HepG2 (cell line): ENCODE results near the gene PXMP2. TPM values are rescaled to one million over a fixed set of nuclear protein-coding genes. Genes with fewer than 3 reads are reported as not detected.

Source experiments
- ATF2 ChIP-seq: sonication (generic); formaldehyde crosslinking; IDR thresholded peaks from 2 replicates; pipeline ENCODE4 v1.4.0; 2020; ENCODE audit warnings: missing genetic modification reagents
- ATF4 ChIP-seq, 2 experiments: fragments of 450-650 bp in 1 of 2; sonication (generic) in 1 of 2; formaldehyde crosslinking; IDR thresholded peaks; 2 replicates each; pipeline versions ENCODE4 v1.5.0 to v1.8.0; 2020 to 2022; ENCODE audit warnings: mild to moderate bottlenecking in 1 of 2, missing genetic modification reagents in 1 of 2
- ATRX ChIP-seq: sonication (generic); formaldehyde crosslinking; IDR thresholded peaks from 2 replicates; pipeline ENCODE4 v1.4.0; 2020; ENCODE audit warnings: missing genetic modification reagents, borderline replicate concordance
- CBX5 ChIP-seq: sonication (generic); formaldehyde crosslinking; IDR thresholded peaks from 2 replicates; pipeline ENCODE4 v1.4.0; 2020; ENCODE audit warnings: missing genetic modification reagents, borderline replicate concordance
- FOXK2 ChIP-seq: fragments of 450-650 bp; IDR thresholded peaks from 2 replicates; pipeline ENCODE4 v1.6.1; 2016
- HES4 ChIP-seq: sonication (generic); formaldehyde crosslinking; IDR thresholded peaks from 2 replicates; pipeline ENCODE4 v1.9.0; 2021; ENCODE audit warnings: mild to moderate bottlenecking, missing genetic modification reagents, borderline replicate concordance
- HNRNPK ChIP-seq: fragments of 200-400 bp; formaldehyde crosslinking; IDR thresholded peaks from 2 replicates; pipeline ENCODE4 v1.6.1; 2018; ENCODE audit warnings: low read length, low read depth, moderate library complexity, mild to moderate bottlenecking; ENCODE audit not compliant: poor library complexity, severe bottlenecking
- MEIS2 ChIP-seq: sonication (generic); formaldehyde crosslinking; IDR thresholded peaks from 2 replicates; pipeline ENCODE4 v1.9.0; 2021; ENCODE audit warnings: mild to moderate bottlenecking, missing genetic modification reagents
- PCBP1 ChIP-seq: fragments of 200-400 bp; formaldehyde crosslinking; IDR thresholded peaks from 2 replicates; pipeline ENCODE4 v1.6.1; 2017; ENCODE audit warnings: mild to moderate bottlenecking, low read depth, low read length, borderline replicate concordance
- PCBP2 ChIP-seq: fragments of 200-400 bp; formaldehyde crosslinking; optimal IDR thresholded peaks from 2 replicates; pipeline ENCODE3; 2018; ENCODE audit warnings: low read length, low read depth; ENCODE audit not compliant: poor library complexity, severe bottlenecking
- RXRA ChIP-seq: sonication (generic); formaldehyde crosslinking; IDR thresholded peaks from 2 replicates; pipeline ENCODE4 v1.5.1; 2020; ENCODE audit warnings: missing genetic modification reagents
- ZMYM4 ChIP-seq: sonication (generic); formaldehyde crosslinking; IDR thresholded peaks from 2 replicates; pipeline ENCODE4 v1.8.1; 2023; ENCODE audit warnings: mild to moderate bottlenecking, missing genetic modification reagents
- ZNF749 ChIP-seq: sonication (generic); formaldehyde crosslinking; IDR thresholded peaks from 2 replicates; pipeline ENCODE4 v1.8.0; 2022; ENCODE audit warnings: mild to moderate bottlenecking, missing genetic modification reagents, moderate library complexity, borderline replicate concordance
- ZSCAN21 ChIP-seq: sonication (generic); formaldehyde crosslinking; IDR thresholded peaks from 2 replicates; pipeline ENCODE4 v1.8.0; 2022; ENCODE audit warnings: mild to moderate bottlenecking, missing genetic modification reagents, moderate library complexity, borderline replicate concordance
- polyA plus RNA-seq, 8 experiments: library from polyadenylated mRNA; depleted of rRNA in 3 of 8; stranded (reverse) in 7 of 8; unstranded in 1 of 8; fragments of >200 nt; fragmentation: Illumina TruSeq in 4 of 8; extraction: Trizol in 4 of 8; gene quantifications; 2 replicates each; pipeline versions ENCODE4 v1.2.1 to v1.2.3, GENCODE V29; 2011 to 2016; ENCODE audit warnings: low read depth in 4 of 8, missing spikeins in 1 of 8, mixed read lengths in 1 of 8; ENCODE audit not compliant: insufficient read depth in 1 of 8
- total RNA-seq, 5 experiments: library from RNA; depleted of rRNA; stranded (reverse); fragments of >200 nt; fragmentation: Illumina TruSeq; extraction: Trizol; gene quantifications; 2 replicates each; pipeline ENCODE4 v1.2.3, GENCODE V29; 2016; ENCODE audit warnings: low read depth in 1 of 5
- TF ChIP-seq, protein P1 (sequence below): fragments of 450-650 bp; IDR thresholded peaks from 2 replicates; pipeline ENCODE4 v1.6.1; 2017; ENCODE audit warnings: mild to moderate bottlenecking
- TF ChIP-seq, protein P2 (sequence below), 2 experiments: sonication (generic) in 1 of 2; formaldehyde crosslinking in 1 of 2; IDR thresholded peaks; 2 replicates each; pipeline versions ENCODE4 v1.4.0 to v1.6.1; 2018 to 2020; ENCODE audit warnings: missing genetic modification reagents in 2 of 2, borderline replicate concordance in 1 of 2, low read depth in 1 of 2, mild to moderate bottlenecking in 1 of 2, missing biosample characterization in 1 of 2
- TF ChIP-seq, protein P3 (sequence below): sonication (generic); formaldehyde crosslinking; IDR thresholded peaks from 2 replicates; pipeline ENCODE4 v1.4.0; 2020; ENCODE audit warnings: missing genetic modification reagents, borderline replicate concordance

Gene PXMP2
- total and polyA plus RNA-seq, 2 of the 13 experiments (the other 11 are each of a cell fraction or from before 2014, with no cell fraction given) = 25.5 to 42.9 TPM

DNA sequence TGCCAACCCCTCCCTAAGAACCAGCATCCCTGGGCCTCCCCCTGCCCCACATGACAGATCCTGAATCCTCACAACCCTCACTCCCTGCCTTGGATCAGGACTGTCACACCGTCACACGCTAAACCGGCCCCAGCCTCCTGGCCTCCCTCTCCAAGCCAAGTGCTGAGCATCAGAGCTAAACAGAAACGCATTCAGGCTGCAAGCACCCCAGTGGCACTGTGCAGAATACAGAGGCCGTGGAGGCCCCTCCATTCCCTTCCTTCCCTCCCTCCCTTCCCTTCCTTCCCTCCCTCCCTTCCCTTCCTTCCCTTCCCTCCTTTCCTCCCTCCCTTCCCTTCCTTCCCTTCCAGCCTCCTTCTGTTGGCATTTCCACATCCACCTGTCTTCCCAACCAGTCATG is 12.8 kb upstream of the PXMP2 start (continued):
- TF ChIP-seq, protein P1, sequence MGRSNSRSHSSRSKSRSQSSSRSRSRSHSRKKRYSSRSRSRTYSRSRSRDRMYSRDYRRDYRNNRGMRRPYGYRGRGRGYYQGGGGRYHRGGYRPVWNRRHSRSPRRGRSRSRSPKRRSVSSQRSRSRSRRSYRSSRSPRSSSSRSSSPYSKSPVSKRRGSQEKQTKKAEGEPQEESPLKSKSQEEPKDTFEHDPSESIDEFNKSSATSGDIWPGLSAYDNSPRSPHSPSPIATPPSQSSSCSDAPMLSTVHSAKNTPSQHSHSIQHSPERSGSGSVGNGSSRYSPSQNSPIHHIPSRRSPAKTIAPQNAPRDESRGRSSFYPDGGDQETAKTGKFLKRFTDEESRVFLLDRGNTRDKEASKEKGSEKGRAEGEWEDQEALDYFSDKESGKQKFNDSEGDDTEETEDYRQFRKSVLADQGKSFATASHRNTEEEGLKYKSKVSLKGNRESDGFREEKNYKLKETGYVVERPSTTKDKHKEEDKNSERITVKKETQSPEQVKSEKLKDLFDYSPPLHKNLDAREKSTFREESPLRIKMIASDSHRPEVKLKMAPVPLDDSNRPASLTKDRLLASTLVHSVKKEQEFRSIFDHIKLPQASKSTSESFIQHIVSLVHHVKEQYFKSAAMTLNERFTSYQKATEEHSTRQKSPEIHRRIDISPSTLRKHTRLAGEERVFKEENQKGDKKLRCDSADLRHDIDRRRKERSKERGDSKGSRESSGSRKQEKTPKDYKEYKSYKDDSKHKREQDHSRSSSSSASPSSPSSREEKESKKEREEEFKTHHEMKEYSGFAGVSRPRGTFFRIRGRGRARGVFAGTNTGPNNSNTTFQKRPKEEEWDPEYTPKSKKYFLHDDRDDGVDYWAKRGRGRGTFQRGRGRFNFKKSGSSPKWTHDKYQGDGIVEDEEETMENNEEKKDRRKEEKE = no peak
- TF ChIP-seq HNRNPK = peak; percentile 68
- TF ChIP-seq, protein P2, sequence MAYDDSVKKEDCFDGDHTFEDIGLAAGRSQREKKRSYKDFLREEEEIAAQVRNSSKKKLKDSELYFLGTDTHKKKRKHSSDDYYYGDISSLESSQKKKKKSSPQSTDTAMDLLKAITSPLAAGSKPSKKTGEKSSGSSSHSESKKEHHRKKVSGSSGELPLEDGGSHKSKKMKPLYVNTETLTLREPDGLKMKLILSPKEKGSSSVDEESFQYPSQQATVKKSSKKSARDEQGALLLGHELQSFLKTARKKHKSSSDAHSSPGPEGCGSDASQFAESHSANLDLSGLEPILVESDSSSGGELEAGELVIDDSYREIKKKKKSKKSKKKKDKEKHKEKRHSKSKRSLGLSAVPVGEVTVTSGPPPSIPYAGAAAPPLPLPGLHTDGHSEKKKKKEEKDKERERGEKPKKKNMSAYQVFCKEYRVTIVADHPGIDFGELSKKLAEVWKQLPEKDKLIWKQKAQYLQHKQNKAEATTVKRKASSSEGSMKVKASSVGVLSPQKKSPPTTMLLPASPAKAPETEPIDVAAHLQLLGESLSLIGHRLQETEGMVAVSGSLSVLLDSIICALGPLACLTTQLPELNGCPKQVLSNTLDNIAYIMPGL (CRISPR knock-in tag; IDR thresholded peaks at IDR 0.05; ENCODE audit: borderline replicate concordance in 1 of 2, low read depth in 1 of 2) = no peak
- no peak for TF ChIP-seq ATRX (CRISPR knock-in tag)
- 0 out of 2 replicates have a peak, but pooled peaks have one; percentile 65 for TF ChIP-seq PCBP1
- peak; percentile 66 for TF ChIP-seq PCBP2
- TF ChIP-seq RXRA (CRISPR knock-in tag) = no peak
- TF ChIP-seq, protein P3, sequence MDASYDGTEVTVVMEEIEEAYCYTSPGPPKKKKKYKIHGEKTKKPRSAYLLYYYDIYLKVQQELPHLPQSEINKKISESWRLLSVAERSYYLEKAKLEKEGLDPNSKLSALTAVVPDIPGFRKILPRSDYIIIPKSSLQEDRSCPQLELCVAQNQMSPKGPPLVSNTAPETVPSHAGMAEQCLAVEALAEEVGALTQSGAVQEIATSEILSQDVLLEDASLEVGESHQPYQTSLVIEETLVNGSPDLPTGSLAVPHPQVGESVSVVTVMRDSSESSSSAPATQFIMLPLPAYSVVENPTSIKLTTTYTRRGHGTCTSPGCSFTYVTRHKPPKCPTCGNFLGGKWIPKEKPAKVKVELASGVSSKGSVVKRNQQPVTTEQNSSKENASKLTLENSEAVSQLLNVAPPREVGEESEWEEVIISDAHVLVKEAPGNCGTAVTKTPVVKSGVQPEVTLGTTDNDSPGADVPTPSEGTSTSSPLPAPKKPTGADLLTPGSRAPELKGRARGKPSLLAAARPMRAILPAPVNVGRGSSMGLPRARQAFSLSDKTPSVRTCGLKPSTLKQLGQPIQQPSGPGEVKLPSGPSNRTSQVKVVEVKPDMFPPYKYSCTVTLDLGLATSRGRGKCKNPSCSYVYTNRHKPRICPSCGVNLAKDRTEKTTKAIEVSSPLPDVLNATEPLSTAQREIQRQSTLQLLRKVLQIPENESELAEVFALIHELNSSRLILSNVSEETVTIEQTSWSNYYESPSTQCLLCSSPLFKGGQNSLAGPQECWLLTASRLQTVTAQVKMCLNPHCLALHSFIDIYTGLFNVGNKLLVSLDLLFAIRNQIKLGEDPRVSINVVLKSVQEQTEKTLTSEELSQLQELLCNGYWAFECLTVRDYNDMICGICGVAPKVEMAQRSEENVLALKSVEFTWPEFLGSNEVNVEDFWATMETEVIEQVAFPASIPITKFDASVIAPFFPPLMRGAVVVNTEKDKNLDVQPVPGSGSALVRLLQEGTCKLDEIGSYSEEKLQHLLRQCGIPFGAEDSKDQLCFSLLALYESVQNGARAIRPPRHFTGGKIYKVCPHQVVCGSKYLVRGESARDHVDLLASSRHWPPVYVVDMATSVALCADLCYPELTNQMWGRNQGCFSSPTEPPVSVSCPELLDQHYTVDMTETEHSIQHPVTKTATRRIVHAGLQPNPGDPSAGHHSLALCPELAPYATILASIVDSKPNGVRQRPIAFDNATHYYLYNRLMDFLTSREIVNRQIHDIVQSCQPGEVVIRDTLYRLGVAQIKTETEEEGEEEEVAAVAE = no peak
- TF ChIP-seq ZMYM4 = no peak
- no peak for TF ChIP-seq ATF4 (CRISPR knock-in tag; IDR thresholded peaks at IDR 0.05)
- no peak for TF ChIP-seq ZNF749
- TF ChIP-seq CBX5 (CRISPR knock-in tag) = no peak
- TF ChIP-seq HES4 = no peak
- no peak for TF ChIP-seq ATF2 (CRISPR knock-in tag)
- no peak for TF ChIP-seq ZSCAN21
- TF ChIP-seq MEIS2 (CRISPR knock-in tag) = no peak
- no peak for TF ChIP-seq FOXK2
